ENCODE data around the gene TC2N. TPM values are rescaled to one million over a fixed set of nuclear protein-coding genes. Genes with fewer than 3 reads are reported as not detected.
"Not testable (repeated sequence)": the region's sequence is repeated elsewhere in the genome, so short reads cannot be mapped to it uniquely, and the experiment has no call there.

TC2N gene
- total RNA-seq, 2 donors from 2014 or later: 33.4 to 42.8 TPM

- H3K27ac Mint-ChIP-seq: peak overlapping the region in 1 of 2 donors; percentile 41
- H3K9me3 Mint-ChIP-seq: peaks cover 0 to 5% of the 10 kb centered on the region in 2 donors
- DNase-seq (ENCODE audit: low spot score in 2 of 2) (no peak), ATAC-seq (peak; percentile 69 to 71)
- peaks cover 6 to 14% of the 10 kb centered on the region in 2 donors for H3K36me3 Mint-ChIP-seq
Measured at GRCh38 chr14:91858536-91859275, 8.6 kb downstream of the TC2N start.

GRCh38 chr14:91857614-91858013 is 9.7 kb downstream of the TC2N start:
- Mint-ChIP-seq H3K9me3 (peaks cover 0 to 5% of the 10 kb centered on the region in 2 donors), H3K27ac (no peak overlapping the region), H3K36me3 (peaks cover 6 to 7% of the 10 kb centered on the region in 2 donors)
- ATAC-seq: no peak
- no peak for DNase-seq (ENCODE audit: low spot score in 2 of 2)

GRCh38 chr14:91854327-91854934 is 12.9 kb downstream of the TC2N start:
- Mint-ChIP-seq H3K36me3 (peaks cover 0 to 6% of the 10 kb centered on the region in 2 donors), H3K9me3 (no peaks in the 10 kb centered on the region), H3K27ac (peak overlapping the region in 1 of 2 donors; percentile 12)
- ATAC-seq (no peak), DNase-seq (ENCODE audit: low spot score in 2 of 2) (no peak)

DNA sequence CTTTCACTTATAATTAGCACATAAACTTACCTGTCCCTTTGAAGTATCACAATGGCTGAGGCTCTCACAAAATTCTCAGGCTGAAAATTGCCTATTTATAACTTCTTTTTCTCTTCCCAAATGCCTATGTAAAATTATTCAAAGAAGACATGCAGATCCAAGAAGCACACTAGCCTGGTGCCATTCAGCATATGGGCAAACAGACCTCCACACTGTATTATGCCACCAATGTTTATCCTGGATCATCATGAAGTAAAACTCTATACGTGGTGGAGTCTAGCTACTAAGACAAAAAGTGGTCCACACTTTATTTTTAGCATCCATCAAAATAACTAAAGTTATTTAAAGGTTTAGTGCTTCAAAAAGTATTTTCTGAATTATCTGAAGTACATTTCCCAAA is 15.8 kb downstream of the TC2N start:
- DNase-seq (ENCODE audit: low spot score in 2 of 2): no peak
- no peak for ATAC-seq
- Mint-ChIP-seq H3K36me3 (peaks cover 0 to 6% of the 10 kb centered on the region in 2 donors), H3K9me3 (no peaks in the 10 kb centered on the region), H3K27ac (no peak overlapping the region)

DNA sequence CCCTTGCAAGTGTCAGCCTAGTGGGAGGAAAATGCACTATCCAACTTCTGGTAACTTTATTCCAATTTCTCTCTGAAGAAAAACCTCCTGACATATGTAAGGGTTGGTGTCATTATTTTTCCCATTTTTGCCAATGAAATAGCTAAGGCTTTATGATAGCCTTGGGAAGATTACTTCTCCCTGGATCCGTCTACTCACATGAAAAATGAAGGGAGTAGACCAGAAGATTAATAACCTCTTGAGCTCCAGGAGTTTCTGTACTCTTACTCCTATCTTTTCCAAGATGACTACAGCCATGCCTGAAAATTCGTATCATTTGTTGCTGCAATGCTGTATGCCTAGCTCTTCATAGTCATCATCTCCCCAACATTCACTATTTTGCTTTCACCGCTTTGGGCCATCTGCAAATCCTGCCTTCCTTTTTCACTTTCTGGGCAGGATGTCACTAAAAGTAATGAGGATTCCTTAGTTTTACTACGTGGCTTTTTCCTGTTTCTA is 18.8 kb downstream of the TC2N start:
- Mint-ChIP-seq H3K9me3 (no peaks in the 10 kb centered on the region), H3K36me3 (peaks cover 0 to 6% of the 10 kb centered on the region in 2 donors), H3K27ac (no peak overlapping the region)
- DNase-seq (ENCODE audit: low spot score in 2 of 2): no peak
- no peak for ATAC-seq

GRCh38 chr14:91847693-91848092 is 19.6 kb downstream of the TC2N start:
- Mint-ChIP-seq H3K9me3 (no peaks in the 10 kb centered on the region), H3K36me3 (peaks cover 0 to 6% of the 10 kb centered on the region in 2 donors)
- ATAC-seq: no peak

GRCh38 chr14:91845652-91846051 is 21.7 kb downstream of the TC2N start:
- H3K27ac Mint-ChIP-seq: no peak overlapping the region
- H3K9me3 Mint-ChIP-seq: no peaks in the 10 kb centered on the region
- DNase-seq (ENCODE audit: low spot score in 2 of 2) (no peak), ATAC-seq (no peak)
- H3K36me3 Mint-ChIP-seq: peaks cover 0 to under 1% of the 10 kb centered on the region in 2 donors

More at GRCh38 chr14:91847693-91848092, 19.6 kb downstream of the TC2N start:
- no peak overlapping the region for H3K27ac Mint-ChIP-seq
- no peak for DNase-seq (ENCODE audit: low spot score in 2 of 2)

DNA sequence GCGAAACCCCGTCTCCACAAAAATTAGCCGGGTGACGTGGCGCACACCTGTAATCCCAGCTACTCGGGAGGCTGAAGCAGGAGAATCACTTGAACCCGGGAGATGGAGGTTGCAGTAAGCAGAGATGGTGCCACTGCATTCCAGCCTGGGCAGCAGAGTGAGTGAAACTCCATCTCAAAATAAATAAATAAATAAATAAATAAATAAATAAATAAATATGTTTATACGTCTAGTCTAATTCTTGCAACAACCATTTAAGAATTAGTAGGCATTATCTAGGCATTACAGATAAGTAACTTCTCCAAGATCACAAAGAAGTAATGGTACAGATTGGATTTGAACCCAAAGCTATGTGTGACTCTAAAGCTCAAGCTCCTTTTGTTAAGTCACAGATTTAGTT is 22.3 kb downstream of the TC2N start:
- not testable (repeated sequence) for DNase-seq (ENCODE audit: low spot score in 2 of 2); H3K9me3 Mint-ChIP-seq; H3K27ac Mint-ChIP-seq; H3K36me3 Mint-ChIP-seq; ATAC-seq

GRCh38 chr14:91844029-91844428 is 23.3 kb downstream of the TC2N start:
- H3K36me3 Mint-ChIP-seq: peaks cover 0 to 9% of the 10 kb centered on the region in 2 donors
- no peaks in the 10 kb centered on the region for H3K9me3 Mint-ChIP-seq
- ATAC-seq: no peak
- DNase-seq (ENCODE audit: low spot score in 2 of 2): no peak
- H3K27ac Mint-ChIP-seq: no peak overlapping the region

GRCh38 chr14:91843437-91843836 is 23.9 kb downstream of the TC2N start:
- ATAC-seq: no peak
- no peak overlapping the region for H3K27ac Mint-ChIP-seq
- peaks cover 0 to 9% of the 10 kb centered on the region in 2 donors for H3K36me3 Mint-ChIP-seq
- no peaks in the 10 kb centered on the region for H3K9me3 Mint-ChIP-seq
- DNase-seq (ENCODE audit: low spot score in 2 of 2): no peak

DNA sequence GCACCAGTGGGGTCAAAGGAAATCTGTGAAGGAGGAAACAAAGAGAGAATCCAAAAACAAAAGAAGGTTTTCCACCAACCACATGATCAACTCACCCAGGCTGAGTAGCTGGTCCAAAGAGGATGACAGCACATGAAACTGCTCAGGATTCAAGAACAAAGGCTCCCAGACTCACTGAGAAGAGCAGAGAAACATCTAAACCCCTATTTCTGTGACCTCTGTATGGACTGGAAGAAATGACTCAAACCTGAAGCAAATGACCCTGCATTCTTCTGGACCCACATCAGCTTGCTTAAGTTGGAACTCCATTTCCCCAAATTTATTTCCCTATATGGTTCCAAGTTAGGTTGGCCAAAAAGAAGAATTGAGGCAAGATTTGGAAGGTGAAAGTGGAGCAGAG is 26.3 kb downstream of the TC2N start:
- ATAC-seq: peak in 1 of 2 donors; percentile 38
- H3K27ac Mint-ChIP-seq: no peak overlapping the region
- no peak for DNase-seq (ENCODE audit: low spot score in 2 of 2)
- no peaks in the 10 kb centered on the region for H3K9me3 Mint-ChIP-seq
- peaks cover 0 to 9% of the 10 kb centered on the region in 2 donors for H3K36me3 Mint-ChIP-seq

DNA sequence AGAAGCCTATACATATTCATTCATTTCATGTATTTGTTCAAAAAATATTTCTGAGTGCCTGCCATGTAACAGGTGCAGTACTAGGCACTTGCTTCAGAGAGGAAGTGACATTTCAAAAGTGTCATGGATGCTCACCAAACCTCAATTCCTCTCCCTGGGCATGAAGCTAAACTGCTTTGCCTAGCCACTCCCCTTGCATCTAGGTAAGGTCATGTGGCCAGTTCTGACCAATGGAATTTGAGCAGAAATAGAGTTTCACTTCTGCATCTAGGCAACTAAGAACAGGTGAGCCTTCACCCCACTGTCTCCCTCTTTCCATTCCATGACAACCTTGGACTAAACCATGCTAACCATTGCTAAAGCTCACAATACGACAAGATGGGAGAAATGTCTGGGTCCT is 27.6 kb downstream of the TC2N start:
- DNase-seq (ENCODE audit: low spot score in 2 of 2): no peak
- peaks cover 0 to 9% of the 10 kb centered on the region in 2 donors for H3K36me3 Mint-ChIP-seq
- no peak for ATAC-seq
- H3K9me3 Mint-ChIP-seq: no peaks in the 10 kb centered on the region
- H3K27ac Mint-ChIP-seq: no peak overlapping the region

DNA sequence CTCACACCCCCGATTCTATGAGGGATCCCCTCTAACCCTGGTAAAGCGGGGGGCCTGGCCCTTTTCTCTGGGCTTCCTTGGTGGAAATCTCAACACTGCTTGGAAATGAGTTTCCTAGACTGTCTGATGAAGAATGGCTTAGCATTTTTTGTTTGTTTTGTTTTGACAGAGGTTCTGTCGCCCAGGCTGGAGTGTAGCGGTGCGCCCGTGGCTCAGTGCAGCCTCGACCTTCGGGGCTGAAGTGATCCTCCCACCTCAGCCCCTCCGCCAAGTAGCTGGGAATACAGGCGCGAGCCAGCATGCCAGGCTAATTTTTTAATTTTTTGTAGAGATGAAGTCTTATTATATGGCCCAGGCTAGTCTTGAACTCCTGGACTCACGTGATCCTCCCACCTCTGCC is 30.3 kb downstream of the TC2N start:
- H3K36me3 Mint-ChIP-seq: peaks cover 0 to 9% of the 10 kb centered on the region in 2 donors
- DNase-seq (ENCODE audit: low spot score in 2 of 2) (no peak), ATAC-seq (no peak)
- no peaks in the 10 kb centered on the region for H3K9me3 Mint-ChIP-seq
- peak overlapping the region; percentile 85 to 87 for H3K27ac Mint-ChIP-seq

DNA sequence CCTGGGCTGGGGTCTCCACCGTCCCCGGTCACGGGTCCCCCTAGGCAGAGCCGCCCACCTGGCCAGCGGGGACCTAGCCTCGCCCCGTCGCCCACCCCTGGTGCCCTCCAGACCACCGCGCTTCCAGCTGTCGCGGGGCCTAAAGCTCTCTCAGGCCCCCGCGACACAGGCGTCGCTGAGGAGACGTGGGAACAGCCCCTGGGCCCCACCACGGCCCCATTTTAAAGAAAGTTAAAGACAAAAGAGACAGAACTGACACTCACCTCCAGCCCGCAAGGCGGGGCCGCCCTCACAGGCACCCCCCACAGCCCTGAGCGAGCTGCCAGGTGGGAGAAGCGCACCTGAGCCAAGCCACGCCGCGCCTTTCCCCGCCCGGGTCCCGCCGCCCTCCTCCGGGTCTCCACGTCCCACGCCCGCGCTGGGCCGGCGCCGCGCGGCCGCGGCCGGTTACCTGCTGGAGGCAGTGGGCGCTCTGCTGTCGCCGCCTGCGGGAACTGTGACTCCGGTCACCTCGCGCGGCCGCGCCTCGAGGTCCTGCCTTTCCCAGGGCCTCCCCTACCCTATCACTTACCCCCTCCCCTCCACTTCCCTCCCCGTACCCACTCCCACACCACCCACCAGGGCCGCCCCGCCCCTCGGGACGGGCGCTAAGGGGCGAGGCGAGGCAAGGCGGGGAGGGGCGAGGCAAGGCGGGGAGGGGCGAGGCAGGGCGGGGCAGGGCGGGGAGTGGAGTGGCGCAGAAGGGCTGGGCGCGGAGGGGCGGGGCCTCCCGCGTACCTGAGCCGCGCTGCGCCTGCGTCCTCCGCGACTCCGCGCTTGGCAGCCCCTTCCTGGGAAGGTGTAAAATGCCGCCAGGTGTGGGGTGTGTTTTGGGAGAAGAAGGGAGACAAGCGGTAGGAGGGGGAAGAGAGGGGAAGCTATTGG is 31.2 kb downstream of the TC2N start:
- Mint-ChIP-seq H3K9me3 (no peaks in the 10 kb centered on the region), H3K36me3 (peaks cover 0 to 9% of the 10 kb centered on the region in 2 donors), H3K27ac (peak overlapping the region; percentile 85 to 87)
- peak; percentile 82 to 86 for DNase-seq (ENCODE audit: low spot score in 2 of 2)
- peak; percentile 80 to 96 for ATAC-seq

DNA sequence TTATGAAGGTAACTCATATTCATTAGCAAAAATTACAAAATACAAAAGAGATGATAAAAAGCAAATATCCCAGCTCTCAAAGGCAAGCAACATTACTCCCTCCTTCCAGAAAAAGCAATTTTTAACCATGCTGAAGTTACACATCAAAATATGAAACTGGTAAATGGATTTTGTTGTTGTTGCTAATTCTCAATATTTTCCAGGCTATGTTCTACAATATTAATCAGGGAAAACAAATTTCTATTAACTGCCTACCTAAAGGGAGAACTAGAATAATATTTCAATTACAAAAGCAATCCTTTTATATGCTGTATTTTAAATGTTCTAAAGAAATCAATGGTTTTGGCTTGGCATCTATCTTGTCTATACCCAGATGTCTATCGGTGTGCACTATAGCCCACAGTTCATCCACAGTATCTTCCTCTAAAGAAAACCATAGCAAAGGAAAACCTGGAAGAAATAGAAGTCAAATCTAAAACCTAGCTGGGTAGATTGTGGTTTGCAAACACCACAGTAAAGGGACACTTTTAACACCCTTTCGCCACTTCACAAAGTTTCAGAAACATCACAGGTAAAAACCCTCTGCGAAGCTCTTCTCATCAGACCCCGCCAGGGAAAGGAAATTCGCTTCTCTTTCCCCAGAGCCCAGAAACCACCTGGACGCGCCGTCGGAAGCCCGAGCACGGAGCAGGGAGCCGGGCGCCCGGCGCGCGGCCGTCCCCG is 32.0 kb downstream of the TC2N start:
- DNase-seq (ENCODE audit: low spot score in 2 of 2): peak; percentile 25 to 77
- H3K9me3 Mint-ChIP-seq: no peaks in the 10 kb centered on the region
- ATAC-seq: peak; percentile 4 to 63
- H3K27ac Mint-ChIP-seq: peak overlapping the region in 1 of 2 donors; percentile 85
- peaks cover 0 to 11% of the 10 kb centered on the region in 2 donors for H3K36me3 Mint-ChIP-seq

GRCh38 chr14:91834571-91834970 is 32.8 kb downstream of the TC2N start:
- Mint-ChIP-seq H3K27ac (no peak overlapping the region), H3K36me3 (peaks cover 0 to 10% of the 10 kb centered on the region in 2 donors)
- no peak for ATAC-seq

More at GRCh38 chr14:91834571-91834970, 32.8 kb downstream of the TC2N start:
- no peaks in the 10 kb centered on the region for H3K9me3 Mint-ChIP-seq
- no peak for DNase-seq (ENCODE audit: low spot score in 2 of 2)

Data from activated naive CD4-positive, alpha-beta T cell treated with anti-CD3 and anti-CD28 coated beads, Interleukin-2, amount 50 U/mL, for 72 hours (primary cell).